ENCODE data around the gene C16orf95.

C16orf95 gene

DNA sequence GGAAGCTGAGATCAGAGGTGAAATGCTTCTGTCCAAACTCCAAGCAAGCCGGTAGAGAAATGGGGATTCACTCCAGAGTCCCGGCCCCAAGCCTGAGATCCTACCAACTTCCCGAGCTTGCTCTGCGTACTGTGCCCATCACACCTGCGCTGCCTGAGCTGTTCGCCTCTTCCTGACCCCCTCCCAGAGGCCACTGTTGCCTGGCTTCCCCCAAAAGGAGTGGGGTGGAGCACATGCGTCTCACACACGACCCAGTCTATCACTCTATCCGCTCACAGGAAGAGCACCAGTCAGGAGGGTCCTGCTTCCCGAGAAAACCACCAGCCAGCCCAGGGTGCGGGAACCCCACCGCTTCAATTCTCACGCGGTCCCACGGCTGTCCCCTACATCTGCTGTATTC is 13.5 kb upstream of the C16orf95 start:
- no peak for FAIRE-seq

DNA sequence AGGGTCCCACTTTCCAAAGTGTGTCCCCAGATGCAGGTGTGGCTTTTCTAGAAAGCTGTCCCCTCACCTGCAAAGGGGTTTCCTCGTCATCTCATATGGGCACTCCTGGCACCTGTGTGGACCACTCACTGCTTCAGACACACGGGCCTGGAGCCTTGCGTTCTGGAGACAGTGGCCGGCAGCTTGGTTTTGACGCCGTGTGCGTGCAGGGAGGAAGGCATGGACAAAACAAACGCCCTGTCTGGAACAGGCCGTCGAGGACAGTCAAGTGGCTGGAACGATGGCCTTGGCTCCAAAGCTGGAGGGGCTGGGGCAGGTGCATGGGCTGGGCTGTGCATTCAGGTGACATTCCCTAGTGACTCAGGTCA is 13.0 kb upstream of the C16orf95 start:
- no peak for FAIRE-seq

DNA sequence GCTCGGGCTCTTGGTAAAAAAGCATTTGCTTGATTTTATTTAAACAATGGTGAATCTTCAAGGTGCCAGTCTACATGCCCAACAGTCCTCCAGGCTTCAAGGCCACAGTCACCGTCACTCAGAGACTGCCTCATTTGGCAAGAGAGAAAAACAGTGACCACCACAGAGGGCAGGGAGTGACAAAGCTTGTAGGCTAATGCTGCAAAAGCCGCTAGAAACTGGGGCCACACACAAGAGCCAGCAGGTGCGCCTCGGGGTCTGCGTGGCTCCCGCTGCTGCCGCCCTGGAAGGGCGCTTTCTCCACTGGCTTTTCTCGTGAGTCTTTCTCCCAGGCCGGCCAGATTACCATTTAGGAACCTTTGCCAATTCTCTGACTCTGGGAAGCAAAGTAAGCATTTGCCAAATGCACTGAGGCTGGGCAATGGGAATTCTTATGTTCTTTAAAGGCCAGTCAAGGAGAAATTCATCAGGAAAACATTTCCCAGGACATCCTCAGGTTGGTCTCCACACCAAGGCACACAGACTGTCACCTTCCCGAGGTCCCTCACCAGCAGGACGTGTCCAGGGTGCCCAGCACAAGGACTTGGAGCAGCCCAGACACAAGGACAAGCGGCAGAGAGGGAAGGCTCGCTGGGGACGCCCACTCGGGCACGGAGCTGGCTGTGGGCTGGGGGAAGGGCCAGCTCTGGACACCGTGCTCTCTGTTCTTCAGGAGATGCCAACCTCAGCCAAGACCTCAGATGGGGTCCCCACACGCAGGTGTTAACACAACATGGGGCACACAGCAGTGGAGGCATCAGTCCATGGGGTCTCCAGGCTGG is 12.5 kb upstream of the C16orf95 start:
- FAIRE-seq = no peak

DNA sequence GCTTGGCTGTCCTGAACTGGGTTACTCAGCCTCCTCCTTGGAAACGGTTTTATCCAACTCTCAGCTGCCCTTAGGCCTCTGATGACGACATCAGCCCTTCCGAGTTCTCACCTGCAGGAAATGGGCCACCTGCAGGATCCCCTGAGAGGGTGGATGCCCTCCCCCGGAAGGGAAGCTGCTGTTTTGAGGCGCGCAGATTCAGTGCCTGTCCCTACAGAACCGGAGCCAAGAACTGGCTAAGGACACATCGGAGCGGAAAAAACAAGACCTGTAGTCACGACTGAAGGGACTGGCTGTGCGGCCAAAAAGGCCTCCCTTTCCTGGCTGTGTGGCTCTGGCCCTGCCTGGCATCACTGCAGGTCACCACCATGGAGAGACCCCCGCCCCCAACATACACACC is 11.7 kb upstream of the C16orf95 start:
- no peak for FAIRE-seq

DNA sequence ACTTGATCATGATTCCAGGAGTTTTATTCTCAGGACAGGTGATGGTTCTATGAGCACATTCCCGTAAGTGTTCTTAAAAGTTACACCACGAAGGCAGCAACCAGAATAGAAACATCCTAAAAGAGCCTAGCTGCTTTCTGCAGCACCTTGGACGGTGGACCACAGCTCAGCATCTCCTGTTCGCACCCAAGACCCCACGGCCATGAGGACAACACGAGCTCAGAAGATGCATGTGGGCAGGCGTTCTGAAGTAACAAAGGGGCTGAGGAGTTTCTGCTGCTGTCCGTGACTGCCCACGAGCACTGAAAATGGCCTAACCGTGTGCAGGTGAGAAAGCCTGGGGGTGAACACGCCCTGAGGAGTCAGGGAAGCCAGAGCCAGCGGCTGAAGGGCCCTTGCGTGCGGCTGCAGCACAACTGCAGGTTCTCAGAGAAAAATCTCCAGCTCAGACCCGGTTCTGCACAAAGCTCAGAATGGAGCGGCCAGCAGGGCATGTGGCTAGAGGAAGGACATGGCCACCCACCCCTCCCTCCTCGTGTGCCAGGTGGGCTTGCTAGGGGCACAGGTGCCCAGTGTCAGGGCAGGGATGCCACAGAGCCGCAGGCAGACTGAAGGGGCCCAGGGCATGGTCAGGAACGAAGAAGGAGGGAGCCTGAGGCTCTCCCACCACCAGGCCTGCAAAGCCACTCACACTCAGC is 10.8 kb upstream of the C16orf95 start:
- FAIRE-seq = no peak

DNA sequence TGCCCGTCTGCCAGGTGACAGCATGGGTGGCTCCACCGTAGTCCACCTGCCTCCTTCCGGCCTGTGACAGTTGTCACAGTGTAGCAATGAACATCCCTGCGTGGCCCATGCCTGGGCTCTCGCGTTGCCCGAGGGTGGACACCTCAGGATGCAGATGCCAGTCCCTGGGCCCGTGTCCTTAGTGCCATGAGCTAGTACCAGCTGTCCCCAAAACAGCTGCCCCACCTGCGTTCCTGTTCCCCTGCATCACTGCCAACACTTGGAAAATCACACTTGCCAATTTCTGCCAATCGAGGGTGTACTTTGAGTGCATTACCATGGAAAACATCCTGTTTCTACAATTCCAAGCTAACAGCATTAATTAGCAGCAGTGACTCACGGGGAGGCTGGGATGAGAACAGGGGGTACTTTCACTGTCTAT is 9.0 kb upstream of the C16orf95 start:
- no peak for FAIRE-seq

DNA sequence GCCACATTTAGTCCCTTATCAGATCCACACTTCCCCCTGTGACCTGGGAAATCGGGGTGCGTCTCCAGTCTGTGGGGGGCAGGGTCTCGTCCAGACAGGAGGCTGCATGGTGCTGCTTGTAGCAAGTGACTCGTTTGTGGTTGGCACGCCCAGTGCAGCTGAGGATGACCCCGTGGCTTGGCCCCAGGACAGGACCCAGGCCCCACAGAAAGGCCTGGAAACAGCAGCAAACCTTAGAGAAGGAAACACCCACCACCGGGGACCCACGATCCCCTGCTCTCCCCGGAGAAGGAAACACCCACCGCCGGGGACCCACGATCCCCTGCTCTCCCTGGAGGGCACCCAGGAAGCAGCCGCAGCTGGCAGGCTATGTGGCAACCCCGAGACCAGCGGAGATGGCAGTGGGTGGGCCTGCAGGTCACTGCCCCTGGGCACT is 8.2 kb upstream of the C16orf95 start:
- no peak for FAIRE-seq

DNA sequence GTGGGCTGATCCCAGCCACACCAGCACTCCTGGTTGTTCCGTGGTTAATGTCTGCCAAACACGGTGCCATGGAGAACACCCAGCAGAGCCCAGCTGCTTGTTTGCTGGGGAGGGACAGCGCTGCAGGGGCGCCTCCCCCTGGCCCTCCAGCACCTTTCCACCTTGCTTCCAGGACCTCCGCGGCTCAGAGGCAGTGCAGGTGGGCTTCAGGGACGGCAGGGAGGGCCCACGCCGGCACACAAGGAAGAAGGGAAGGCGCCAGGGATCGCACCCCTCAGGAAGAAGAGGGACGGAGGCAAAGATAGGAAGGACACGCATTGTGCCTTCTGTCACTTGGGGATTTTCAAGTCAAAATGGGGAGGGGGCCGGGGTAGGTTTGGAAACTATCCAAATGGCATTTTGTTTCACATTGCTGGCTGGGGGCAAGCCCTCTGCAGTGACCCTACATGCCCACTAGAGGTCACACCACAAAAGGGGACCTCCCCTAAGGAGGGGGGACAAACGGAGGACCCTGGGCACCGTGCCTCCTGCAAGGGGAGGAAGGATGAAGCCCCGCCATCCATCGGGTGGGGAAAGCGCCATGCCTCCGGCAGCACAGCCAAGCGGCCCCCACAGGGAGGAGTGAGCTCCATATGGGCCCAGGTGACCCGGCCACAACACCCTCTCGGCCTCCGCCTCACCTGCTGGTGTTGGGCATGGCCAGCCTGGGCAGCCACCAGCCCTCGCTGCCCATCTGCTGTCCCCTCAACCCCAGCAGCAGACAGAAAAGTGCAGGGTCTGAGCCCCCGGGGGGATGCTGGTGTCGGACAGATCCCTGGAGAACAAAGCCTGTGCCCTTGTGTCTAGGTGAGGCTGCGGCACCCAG is 7.5 kb upstream of the C16orf95 start:
- no peak for FAIRE-seq

DNA sequence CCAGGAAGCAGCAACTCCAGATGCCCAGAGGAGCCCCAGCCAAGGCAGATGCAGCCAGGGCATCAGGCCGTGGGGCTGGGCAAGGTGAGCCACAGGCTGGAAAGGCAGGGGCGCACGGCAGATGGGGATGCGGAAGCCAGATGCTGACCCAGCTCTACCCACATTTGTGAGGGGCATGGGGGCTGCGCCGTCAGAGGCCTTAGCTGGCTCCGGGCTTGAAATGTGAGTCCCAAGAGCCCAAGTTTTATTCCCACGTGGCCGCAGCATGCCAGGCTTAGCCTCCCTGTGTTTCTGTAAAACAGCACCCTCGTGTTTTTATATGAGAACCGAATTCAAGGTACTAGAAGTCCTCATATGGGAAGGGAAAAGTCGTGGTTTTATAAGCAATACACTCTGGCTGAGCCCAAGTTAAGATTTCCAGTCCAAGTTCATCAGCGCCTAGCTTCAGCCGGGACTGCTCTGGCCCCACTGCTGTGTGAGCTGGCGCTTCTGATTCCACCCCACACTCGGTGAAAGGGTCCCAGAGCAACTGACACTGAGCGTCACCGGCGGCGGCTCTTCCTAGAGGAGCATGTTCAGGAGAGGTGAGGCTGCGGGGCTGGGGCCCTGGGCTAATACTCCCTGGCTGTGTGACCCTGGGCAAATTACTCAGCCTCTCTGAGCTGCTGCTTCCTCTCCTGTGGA is 6.7 kb upstream of the C16orf95 start:
- FAIRE-seq = no peak

DNA sequence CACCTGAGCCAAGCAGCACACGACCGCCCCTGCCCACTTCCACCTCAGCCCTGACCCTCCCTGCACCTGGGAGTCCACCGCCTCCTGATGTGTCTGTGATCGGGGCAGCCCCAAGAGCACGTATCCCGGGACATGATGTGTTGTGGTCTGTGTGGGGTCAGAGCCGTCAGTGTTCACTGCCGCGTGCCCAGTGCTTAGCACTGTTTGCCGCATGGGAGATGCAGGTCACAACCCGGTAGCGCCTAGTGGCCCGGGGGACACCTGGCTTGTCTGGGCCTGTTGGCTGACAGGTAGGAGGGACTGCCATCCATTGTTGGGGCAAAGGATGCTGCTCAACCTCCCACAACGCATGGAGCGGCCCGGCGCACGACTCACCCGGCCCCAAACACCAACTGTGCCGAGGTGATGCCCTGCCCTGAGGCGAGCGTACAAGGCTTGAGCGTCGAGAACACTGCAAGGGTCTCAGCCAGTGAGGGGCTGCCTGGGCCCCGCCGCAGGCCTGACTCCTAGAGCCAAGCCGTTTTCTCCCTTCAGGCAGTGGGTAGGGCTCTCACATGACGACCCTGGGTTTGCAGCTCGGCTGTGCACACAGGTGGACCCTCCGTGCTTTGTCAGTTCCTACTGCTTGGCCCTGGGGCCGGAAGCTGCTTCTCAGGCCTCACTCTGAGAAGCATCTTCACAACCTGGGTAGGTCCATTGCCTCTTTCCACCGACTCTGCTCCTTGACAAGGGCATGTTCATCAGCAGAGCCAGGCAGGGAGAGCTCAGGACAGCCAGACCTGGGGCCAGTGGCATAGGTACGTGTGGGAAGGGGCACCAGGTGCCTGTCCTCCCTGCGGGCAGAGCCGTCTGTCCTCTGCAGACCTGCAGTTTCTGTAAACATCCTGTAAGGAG is 5.9 kb upstream of the C16orf95 start:
- no peak for FAIRE-seq

DNA sequence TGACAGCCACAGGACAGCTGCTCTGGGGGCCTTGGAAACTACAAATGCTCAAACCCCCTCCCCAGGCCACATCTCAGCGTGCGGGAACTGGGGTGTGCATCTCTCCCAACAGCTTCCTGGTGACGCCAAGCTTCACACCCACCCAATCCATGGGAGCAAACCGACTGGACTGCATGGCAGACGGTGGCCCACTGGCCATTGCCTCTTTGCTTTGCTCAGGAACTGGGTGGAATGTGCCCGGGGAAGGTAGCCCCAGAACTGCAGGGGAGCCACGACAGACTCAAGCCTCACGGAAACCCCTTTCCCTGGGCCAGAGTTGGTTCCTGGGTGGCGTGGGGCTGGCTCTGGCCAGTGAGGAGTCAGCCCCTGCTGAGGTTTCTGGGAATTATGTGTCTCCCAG is 5.2 kb upstream of the C16orf95 start:
- no peak for FAIRE-seq

DNA sequence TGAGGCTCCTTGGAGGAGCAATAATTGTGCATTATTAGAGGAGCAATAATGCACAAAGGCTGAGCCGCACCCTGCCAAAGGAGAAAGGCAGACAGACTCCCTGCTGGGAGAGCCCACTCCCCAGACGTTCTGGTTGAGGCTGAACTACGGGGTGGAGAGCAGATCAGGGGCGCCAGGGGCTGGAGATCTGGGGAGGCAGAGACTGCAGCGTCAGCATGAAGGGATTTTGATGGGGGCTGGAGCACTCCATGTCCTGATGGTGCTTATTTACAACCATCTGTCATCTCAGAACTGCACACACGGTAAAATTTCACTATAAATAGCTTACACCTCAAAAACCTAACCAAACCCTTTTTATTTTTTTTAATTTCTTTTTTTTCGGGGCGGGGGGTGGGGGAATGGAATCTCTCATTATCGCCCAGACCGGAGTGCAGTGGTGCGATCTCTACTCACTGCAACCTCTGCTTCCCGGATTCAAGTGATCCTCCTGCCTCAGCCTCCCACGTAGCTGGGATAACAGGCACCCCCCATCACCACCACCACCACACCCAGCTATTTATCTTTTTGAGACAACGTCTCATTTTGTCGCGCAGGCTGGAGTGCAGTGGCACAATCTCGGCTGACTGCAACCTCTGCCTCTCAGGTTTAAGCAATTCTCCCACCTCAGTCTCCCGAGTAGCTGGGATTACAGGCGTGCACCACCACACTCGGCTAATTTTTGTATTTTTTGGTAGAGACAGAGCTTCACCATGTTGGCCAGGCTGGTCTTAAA is 4.3 kb upstream of the C16orf95 start:
- no peak for FAIRE-seq

DNA sequence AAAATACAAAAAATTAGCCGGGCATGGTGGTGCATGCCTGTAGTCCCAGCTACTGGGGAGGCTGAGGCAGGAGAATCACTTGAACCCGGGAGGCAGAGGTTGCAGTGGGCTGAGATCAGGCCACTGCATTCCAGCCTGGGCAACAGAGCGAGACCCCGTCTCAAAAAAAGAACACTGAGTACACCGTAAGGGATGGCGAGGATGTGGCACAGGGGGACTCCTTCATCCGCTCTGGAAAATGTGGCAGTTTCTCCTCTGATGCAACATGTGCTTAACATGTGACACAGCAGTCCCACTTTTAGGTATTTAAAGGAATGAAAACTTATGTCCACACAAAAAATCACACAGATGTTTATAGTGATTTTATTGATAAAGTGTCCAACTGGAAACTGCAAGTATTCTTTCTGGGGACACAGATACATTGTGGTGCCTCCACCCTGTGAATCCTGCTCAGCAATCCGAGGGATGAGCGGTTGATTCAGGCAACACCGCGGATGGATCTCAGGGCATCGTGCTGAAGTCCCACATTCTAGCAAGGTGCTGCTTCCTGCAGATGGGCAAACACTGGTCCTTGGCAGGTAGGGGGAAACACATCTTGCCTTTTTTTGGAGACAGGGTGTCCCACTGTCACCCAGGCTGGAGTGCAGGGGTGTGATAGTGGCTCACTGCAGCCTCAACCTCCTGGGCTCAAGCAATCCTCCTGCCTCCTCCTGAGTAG is 3.5 kb upstream of the C16orf95 start:
- no peak for FAIRE-seq

DNA sequence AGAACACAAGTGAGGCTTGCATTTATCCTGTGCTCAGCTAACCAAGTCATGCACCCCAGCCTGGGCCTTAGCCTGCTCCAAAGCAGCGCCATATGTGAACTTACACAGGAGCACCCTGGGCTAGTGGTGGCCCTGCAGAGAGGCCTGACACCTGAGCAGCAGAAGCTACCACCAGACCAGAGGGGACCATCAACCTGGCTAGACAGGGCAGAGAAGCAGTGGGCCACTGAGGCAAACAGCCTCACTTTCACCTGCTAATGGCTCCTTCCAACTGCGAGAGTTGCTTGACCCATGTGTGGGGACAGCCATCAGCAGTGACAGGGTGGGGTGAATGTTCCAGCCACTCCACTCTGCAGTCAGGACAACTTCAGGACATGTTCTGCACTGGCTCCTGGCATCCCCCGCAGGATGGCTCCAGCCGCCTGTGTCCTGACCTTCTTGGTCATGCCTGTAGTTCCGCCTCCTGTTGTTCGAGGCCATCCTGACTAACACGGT is 2.9 kb upstream of the C16orf95 start:
- FAIRE-seq = no peak

DNA sequence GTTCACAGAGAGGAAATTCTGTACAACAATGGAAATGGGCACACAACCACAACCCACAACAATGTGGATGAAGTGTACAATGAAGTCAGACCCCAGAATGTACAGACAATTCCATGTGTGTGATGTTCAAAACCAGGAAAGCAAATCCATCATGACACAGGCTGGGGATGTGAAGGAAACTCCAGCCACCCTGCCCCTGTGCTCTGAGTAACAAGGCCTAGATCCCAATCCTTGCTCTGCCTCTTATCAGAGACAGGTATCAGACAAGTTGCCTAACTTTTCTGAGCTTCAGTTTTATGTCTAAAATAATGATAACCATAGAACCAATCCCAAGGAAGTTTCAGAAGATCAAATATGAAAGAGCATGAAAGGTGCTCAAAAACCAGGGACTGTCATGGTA is 1.8 kb upstream of the C16orf95 start:
- FAIRE-seq = no peak

DNA sequence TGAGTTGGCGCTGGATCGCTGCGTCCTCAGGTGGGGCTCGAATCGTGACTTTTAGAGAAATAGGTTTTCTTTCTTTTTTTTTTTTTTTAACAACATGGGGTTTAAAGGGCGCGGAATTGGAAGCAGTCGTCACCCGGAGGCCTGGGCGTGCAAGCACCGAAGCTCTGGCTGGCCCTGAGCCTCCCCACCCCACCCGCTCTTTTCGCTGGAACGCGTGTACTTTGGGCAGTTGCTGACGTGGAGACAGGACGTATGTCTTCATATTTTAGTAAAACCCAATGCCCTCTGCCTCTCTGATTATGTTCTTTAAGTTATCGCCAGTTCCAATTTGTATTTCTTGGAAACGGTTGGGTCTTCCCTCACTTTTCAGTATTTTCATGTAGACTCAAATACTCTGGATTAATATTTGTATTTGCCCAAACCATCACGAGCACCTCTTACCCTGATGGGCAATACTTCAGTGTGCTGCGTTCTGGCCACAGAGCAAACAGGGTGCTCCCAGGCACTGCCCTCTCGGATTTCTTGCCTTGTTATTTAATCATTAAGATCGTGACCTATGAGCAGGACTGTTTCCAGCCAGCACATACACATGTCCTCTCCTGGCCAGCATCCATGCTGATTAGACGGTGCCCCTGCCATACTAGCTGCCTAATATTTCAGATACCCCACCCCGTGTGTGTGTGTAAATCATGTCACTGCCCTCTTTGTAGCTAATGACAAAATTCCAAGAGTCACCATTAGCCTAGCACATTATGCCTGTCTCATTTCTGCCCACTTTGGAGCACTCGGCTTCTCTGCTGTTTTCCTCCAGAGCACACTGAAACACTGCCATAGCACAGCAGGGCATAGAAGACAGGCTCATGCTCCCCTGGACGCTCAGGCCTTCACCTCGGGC is 805 bp upstream of the C16orf95 start:
- no peak for FAIRE-seq

DNA sequence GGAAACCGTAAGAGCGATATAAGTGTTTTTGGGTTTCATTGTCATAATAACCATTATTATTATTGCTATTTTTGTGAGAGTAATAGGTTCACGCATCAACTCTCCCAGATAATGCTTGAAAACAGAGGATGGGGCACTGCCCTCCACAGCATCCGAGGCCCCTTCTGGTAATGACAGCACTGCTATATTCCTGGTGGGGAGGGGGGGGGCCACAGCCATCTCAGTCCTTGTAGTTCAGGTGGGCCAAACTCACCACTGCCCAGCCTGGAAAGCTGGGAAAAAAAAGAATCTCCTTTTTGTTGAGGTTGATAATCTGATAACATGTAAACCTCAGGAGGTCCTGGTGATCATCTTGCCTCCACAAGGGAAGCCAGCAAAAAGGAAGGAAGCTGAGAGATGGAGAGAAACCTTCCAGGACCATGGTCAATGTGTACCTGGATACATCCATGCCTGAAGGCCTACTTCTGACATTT is 706 bp downstream of the C16orf95 start:
- FAIRE-seq = no peak

DNA sequence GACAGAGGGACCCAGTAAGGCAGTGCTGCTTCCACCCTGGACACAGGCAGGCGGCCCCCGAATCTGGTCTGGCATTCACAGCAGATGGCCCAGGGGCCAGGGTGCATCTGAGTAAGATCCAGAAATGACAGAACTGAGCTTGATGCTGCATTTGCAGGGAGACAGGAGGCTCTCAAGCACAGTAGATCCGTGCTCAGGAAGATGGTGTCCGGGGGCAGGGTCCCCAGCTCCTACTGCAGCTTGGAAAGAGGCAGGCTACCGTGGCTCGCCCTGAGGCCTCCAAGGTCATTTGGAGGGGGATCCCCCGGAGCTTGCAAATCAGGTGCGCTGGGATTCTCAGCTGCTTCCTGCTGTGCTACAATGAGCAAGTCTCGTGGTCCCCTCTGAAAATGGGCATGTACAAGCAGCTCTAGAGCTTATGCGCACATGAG is 2.2 kb downstream of the C16orf95 start:
- no peak for FAIRE-seq

DNA sequence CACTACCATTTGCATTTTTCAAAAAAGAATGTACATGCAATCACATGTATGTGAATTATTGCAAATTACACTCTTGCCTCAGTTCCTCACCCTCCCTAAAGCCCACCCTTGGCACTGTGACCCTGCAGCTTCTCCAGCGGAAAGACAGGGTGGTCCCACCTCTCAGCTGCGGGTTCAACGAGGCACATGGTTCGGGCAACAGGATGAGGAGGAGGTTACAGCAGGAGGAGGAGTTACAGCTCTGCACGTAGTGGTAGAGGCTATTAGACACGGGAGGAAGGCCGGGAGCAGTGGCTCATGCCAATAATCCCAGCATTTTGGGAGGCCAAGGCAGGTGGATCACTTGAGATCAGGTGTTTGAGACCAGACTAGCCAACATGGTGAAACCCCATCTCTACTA is 5.2 kb downstream of the C16orf95 start:
- FAIRE-seq = no peak
